GM21381 (cell line): Measurements from ENCODE around the gene TAS2R41.

Source experiments
- ATAC-seq: cut with Tn5 transposase; IDR thresholded peaks from one replicate; pipeline ENCODE4 v1.9.1; 2021; ENCODE audit warnings: mild to moderate bottlenecking, moderate library complexity; ENCODE audit not compliant: unreplicated experiment

TAS2R41 gene, protein sequence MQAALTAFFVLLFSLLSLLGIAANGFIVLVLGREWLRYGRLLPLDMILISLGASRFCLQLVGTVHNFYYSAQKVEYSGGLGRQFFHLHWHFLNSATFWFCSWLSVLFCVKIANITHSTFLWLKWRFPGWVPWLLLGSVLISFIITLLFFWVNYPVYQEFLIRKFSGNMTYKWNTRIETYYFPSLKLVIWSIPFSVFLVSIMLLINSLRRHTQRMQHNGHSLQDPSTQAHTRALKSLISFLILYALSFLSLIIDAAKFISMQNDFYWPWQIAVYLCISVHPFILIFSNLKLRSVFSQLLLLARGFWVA

DNA sequence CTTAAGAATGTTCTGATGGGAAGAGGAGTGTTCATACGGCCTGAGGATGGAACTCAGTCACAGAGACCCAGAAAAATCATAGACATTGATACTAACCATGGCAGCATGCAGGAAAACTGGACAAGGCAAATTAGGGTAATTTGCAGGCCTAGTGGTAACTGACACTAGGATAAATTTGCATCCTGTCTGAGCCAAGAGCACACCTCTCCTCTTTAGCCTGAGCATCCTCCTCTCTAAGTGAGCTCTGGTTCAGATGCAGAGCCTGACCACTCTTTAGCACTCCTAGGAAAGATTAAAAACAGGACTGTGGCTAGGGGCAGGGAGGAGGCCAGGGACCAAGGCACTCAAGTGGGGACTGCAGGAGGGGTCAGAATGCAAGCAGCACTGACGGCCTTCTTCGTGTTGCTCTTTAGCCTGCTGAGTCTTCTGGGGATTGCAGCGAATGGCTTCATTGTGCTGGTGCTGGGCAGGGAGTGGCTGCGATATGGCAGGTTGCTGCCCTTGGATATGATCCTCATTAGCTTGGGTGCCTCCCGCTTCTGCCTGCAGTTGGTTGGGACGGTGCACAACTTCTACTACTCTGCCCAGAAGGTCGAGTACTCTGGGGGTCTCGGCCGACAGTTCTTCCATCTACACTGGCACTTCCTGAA, at the start of gene TAS2R41:
TSS of gene TAS2R41 (plus strand) at position 373 of the 650 bp plus-strand sequence. CDS start at position 373, 0 bp downstream.
- no peak for ATAC-seq

DNA sequence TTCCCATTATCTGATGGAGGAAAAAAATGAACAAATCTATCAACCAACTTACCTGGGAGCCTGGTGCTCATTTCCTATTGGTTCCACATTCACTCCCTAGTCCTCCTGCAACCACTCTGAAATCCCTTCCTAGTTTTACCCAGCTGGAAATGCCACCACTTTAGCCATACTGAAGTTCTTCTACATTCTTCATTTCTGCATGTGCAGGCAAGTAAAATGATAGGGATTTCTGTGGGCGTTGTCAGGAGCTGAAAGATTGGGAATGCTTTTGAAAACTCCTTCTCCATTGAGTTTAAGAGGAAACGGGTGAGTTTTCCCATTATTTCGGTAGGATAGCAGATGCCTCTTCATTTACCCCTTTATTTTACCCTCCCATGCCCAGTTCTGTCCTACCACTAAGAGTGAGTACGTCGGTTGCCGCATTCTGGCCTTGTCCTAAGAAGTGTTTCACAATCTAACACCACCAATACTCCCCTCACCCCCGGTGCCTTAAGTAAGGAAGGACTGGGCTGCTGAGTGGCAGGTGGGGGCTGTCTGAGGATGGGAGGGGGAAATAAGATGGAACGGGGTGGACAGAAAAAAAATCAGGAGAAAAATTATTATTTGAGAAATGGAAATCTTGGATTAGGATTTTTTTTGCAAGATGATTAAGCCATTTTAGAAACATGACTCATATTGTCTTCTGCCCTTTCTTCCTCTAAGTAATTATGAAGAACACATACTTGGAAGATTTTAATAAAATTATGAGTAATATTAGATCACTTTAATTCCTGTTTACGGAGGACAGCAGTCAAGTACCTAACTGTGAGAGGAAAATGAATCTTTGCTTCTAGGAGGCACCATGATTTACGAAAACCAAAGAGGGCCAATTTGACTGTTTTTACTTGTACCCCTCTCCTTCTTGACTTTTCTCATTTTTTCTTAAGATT, 47.6 kb upstream of the TAS2R41 start:
- ATAC-seq = no peak

DNA sequence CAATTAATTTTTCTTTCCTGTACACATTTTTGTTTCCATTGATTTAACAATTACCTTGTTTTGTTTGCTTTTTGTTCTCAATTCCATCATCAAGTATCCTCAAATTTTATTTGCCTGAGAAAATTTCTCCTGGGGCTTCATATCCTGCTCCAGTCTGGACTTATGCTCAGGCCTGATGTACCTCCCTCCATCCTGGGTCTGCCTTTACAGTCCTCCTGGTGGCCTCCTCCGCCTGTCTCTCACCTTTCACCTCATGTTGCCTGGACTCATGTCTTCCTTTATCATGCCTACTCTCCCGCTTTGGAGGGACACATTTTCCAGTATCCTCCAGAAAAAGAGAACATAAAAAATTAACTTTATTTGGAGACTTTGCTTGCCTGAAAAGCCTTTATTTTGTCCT, 46.6 kb upstream of the TAS2R41 start:
- no peak for ATAC-seq

DNA sequence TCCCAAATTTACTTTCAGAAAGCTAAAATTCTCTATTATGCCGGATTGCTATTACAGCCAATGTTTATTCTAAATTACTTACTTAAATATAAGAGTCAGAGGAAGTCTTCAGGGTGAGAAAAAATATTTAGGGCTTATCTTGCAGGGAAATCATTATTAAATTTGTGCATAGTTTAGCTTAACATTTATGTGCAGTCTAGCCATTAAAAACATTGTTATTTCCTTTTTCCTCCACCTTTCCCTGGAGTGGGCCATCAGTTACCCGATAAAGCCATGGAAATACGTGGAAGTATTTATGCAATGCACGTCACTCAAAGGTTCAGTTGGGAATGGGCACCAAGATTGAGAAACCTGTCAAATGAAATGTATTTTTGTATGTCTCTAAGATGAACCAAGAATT, 43.9 kb upstream of the TAS2R41 start:
- ATAC-seq = no peak

DNA sequence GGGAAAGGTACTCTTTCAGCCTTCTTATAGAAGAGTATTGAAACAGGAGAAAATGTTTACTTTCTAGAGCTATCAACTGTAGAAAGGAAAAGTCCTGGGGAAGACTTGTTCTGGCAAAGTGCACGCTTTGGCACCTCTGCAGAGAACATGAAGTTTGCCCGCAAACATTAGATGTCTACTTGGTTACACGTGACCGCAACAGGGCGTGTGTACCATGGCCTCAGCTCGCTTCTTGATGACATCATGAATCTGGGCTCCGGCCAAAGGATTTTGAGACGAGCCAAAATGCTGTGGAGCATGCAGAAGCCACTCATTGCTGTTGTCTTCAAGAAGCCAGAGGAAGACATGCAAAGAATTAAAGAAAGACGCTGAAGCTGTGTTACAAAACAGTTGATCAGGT, 43.0 kb upstream of the TAS2R41 start:
- ATAC-seq = no peak

DNA sequence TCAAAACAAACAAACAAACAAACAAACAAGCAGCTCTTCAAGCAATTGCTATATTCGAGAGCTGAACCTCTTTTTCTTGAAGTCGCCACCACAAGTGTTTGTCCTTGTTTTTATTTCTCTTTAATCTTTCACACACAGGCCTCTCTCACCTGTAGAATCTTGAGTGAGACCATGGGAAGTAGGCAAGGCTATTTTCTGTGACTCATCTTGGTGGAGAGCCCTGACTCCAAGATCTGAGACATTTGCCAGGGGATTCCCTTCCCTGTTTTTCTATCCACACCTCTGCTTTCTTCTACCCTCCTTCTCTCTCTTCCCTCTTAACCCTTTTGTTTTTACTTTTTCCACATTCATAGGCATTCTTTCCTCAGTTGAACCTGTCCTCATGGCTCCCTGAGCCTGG, 42.4 kb upstream of the TAS2R41 start:
- no peak for ATAC-seq

DNA sequence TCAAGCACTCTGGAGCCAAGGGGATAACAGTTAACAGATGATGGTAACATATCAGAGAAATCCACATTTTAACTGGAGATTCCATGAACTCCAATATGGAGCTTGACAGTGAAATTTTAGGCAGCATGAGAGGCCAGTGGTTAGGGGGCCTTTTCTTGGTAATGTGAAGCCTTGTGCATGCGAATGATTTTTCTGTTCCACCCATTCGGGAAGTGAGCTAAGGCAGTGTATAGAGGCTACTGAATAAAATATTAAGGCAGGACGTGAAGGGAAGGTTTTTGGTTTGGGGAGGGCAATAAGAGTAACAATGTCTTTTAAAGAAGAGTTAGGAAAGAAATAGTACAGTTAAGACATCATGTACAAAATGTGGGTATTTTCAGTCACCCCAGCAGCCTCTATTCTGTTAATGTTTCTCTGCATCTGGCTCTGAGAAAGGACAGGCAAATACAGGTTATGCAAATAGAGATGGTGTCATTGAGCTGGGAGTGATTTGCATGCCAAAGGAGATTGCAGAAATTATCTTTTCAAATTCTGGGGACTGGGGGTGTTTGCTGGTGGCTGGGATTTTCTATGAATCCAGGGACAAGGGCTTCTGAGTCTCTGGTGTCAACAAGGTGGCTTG, 41.2 kb upstream of the TAS2R41 start:
- peak; percentile 90 for ATAC-seq

DNA sequence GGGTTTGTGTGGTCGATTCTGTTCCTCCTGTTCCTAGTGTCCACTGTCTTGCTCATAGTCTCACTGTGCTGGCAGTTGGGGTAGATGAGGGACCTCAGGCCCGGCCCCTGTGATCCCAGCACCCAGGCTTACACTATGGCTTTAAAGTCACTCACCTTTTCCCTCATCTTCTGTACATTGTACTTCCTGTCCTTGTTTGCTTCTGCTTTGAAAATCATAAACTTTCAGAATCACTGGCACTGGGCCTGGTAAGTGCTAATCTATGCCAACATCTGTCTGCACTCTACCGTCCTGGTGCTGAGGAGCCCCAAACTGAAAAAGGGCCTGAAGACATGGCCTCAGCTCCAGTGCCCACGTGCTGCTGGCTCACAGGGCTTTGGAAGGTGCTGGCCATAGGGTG, 40.1 kb upstream of the TAS2R41 start:
- ATAC-seq = no peak

DNA sequence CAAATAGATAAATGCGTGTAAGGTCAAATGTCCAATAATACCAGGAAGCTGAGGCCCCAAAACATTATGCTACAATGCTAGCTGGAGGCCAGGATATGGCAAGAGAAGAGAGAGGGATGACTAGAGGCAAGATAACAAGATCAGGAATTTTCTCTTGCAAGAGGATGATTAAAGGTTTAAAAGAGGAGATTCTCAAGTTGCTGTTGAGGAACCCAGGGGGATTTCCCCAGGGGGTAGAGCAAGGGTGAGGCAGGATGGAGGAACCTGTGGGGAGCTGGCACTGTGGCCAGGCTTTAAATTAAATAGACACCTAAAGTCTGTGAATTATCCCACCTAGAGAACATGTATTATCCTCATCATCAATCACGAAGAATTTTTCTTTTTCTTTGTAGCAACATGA, 37.8 kb upstream of the TAS2R41 start:
- ATAC-seq = no peak

DNA sequence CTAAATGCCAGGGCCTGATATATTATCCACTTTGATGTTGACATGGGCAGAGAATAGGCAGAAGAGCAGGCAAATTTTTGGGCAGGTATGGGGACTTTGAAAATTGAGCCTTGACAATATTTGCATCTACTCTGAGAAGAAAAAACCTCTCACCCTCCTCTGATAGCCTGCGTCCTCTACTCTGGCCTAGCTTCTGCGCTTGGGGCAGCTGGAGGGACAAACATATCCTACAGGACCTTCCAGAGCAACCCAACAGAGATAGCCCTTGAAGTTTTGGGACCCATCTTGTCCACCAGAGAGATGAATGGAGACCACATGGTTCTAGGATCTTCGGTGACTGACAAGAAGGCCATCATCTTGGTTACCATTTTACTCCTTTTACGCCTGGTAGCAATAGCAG, 34.5 kb upstream of the TAS2R41 start, which contains the start of gene TAS2R60:
TSS of gene TAS2R60 (plus strand) at position 301 of the 400 bp plus-strand sequence. CDS start at position 301, 0 bp downstream.
- ATAC-seq = no peak

DNA sequence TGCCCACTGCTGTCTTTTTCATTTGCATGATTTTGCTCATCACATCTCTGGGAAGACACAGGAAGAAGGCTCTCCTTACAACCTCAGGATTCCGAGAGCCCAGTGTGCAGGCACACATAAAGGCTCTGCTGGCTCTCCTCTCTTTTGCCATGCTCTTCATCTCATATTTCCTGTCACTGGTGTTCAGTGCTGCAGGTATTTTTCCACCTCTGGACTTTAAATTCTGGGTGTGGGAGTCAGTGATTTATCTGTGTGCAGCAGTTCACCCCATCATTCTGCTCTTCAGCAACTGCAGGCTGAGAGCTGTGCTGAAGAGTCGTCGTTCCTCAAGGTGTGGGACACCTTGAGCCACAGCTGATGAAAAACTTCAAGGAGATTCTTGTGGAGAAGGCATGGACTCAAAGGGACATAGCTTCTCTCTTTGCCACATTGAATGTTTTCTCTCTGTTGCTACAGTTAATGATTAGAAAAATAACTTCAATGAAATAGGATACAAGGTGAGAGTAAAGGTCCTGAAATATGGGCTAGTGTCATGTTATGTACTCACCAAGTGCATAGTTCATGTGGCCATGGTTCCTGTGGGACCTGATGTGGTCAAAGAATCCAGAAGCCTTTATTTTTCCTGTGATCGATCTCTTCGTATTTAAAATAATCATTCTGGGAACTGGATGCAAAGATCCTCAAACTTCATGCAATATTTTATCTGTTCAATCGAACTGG, 33.5 kb upstream of the TAS2R41 start:
- ATAC-seq = no peak

DNA sequence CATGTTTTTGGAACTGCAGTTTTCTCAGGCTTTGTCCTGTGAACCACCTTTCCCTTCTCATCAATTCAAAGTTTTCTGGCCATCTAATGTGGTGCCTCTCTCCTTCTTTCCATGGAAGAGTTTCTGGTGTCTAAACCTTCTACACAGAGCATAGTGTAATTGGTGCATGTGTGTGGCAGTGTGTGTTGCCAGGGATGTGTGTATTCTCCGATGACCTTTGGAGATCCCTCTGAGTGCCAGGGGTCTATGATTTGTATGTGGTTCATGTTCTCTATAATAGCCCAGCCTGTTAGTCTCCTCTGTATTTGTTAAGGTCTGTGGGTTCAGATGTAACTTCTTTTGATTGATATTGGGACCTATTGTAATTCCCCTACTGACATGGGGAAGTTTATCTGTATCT, 32.9 kb upstream of the TAS2R41 start:
- no peak for ATAC-seq

DNA sequence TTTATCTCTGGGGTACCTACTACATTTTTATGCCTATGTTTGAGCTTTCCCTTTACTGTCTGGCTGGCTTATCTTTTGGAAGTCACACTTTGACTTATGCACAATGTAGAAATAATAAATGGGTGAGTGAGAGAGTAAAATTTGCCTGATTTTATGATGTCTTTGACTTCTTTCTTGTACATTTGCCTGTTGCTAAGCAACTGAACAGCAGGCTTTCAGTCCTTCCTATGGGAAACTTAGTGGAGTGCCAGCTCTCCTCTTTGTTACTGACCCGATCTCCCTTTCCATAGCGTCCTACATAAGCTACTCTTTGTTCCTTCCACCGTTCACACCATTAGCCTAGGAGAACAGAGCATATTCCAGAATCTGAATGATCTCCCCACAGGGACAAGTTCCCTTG, 30.2 kb upstream of the TAS2R41 start:
- ATAC-seq = no peak

DNA sequence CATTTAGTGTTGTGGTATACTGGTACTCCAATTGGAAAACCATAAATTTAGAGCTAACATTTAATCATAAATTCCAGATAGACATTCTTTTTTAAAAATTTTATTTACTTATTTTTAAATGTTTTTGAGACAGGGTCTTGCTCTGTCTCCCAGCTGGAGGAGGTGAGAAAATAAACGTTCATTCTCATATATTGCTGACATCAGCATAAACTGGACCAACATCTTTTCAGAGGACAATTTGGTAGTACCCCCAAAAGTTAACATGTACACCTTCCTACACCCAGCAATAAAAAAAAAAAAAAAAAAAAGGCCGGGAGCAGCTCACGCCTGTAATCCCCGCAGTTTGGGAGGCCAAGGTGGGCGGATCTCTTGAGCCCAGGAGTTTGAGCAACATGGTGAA, 29.2 kb upstream of the TAS2R41 start:
- ATAC-seq = no peak

DNA sequence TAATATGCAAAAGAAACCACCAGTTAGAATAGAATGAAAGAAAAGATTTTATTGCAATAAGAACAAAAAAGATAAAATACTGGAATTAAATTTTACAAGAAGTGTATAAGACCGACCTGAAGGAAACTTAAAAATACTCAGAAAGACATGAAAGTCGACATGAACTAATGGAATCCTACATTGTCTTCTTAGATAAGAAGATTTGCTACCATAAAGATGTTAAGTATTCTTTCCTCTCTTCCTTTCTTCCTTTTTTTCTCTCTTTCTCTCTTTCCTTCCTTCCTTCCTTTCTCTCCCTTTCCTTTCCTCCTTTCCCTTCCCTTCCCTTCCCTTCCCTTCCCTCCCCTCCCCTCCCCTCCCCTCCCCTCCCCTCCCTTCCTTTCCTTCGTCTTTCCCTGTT, 27.9 kb upstream of the TAS2R41 start:
- ATAC-seq = no peak

DNA sequence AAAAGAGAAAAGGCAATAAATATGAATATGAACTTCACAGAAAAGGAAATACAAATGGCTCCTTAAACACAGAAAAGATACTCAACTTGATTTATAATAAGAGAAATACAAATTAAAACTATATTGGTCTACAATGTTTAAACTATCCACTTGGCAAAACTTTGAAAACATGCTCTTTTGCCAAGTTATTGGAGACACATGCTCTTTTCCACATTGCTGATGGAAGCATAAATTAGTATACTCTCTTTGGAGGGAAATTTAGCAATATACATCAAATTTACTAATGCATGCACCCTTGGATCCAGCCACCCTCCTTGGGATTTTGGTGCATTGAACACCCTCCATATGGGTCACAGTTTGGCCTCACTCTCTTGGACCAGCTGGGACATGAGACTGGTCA, 26.6 kb upstream of the TAS2R41 start:
- no peak for ATAC-seq

DNA sequence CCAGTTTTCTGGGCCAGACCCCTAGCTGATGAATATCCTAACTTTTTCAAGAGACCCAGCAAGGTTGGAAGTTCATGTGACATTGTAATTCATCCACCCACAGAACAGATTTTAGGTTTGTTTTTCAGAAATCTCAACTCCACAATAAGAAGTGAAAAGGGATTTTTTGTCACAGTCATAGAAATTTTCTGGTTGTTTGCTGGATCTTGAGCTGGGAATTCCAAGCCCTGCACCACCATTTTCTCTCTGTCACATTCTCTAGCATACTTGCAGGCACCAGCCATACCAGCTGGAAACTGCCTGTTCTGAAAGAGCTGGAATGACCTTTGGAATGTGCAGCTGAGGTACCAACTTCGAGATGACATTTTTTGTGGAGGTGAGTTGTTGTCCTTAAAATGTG, 25.9 kb upstream of the TAS2R41 start:
- no peak for ATAC-seq

DNA sequence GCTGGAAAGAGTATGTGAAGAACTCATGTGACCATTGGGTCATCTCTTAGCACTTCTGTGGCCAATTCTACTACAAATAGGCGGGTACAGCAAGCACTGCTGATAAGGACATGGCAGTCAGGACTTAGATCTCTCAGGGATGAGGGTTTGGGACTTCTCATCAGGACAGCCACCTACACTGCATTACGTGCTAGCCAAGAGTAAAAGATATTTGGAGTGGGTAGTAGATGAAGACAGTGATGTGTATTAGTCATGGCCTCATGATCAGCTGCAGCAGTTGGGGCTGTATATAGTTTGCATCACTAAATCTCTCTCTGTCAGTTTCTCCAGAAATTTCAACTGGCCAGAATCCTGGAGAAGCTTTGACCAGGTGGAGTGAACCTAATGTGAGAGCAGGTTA, 25.2 kb upstream of the TAS2R41 start:
- no peak for ATAC-seq

DNA sequence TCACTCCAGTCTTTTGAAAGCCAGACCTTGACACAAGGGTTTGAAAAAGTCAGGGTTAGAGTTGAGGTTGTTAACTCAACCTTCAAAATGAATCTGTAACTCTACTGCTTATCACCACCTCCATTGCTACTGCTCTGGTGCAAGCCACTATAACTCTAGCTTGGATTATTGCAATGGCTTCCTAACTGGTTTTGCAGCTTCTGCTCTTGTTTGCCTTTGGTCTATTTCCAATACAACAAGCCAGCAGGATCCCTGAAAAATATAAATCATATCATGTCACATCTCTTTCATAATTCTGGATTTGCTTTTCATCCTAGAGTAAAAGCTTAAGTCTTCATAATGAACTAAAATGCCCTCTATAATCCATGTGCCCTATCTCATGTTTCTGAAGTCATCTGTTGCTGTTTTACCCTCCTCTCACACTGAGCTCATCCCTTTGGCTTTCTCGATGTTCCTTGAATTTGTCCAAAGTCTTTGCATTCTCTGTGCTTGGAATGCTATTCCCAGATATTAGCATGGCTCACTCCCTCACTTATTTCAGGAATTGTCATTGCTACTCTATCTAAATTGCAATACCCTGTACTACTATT, 23.5 kb upstream of the TAS2R41 start:
- no peak for ATAC-seq

DNA sequence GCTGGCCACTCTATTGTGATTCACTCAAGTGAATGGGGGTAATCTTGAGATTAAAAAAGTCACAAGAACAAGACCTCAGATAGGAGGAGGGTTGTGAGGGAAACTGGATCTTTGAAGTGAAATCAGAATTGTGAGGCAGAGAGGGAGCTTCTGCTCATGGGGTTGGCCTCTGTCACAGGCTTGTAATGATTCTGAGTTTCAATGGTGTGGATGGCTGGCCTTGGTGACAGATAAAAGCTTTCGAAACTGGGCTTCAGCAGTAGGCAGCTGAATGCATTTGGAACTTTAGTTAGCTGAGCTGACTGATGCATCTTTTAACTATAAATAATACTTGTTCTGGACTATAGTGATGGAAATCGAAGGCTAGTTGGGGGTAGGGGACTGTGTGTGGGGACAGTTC, 22.2 kb upstream of the TAS2R41 start:
- ATAC-seq = no peak
